Stimulated activated CD4-positive, alpha-beta T cell treated with anti-CD3 and anti-CD28 coated beads, TNF-alpha, amount 100 ng/mL, for 24 hours (primary cell): ENCODE measurements around the gene CXCR5.

Experiments
- DNase-seq, 3 experiments: peaks; one replicate each; pipeline ENCODE4 v3.0.0-alpha.2; 2020; ENCODE audit warnings: low read depth in 3 of 3

Gene CXCR5

GRCh38 chr11:118912742-118913410 lies 29.2 kb downstream of the CXCR5 start:
- DNase-seq: no peak

DNA sequence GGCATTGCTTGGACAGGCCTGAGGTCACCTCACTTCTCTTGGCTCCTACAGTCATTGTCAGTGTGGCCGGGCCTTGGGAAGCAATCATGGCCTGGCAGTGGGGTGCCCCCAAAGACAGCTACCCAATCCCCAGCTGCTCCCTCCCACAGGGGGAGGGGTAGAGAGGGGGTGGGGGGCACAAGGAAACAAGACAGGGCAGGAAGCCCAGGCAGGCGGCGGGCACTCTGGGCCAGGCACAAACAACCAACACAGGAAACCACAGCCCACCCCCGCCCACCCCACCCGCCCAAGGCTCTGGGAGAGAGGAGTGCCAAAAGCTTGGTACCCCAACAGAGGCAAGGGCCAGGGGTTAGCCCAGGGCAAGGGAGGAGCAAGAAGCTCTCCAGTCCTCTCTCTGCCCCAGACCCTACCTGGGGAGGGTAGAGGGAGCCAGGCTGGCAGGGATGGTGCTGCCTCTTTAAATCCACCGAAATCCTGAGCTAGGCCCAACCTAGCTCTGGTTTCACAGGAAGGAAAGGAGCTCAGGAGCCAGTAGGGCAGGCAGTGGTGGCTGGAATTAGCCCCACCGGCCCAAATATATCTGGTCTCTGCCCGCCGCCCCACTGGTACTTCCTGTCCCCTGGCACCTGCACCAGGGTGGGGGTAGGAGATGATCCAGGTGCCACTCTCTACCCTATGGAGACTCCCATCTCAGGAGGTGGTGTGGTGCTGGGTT lies 29.9 kb downstream of the CXCR5 start:
- DNase-seq: no peak

GRCh38 chr11:118914178-118914918 lies 30.7 kb downstream of the CXCR5 start:
- peak in 1 of 3 experiments; percentile 71 for DNase-seq

DNA sequence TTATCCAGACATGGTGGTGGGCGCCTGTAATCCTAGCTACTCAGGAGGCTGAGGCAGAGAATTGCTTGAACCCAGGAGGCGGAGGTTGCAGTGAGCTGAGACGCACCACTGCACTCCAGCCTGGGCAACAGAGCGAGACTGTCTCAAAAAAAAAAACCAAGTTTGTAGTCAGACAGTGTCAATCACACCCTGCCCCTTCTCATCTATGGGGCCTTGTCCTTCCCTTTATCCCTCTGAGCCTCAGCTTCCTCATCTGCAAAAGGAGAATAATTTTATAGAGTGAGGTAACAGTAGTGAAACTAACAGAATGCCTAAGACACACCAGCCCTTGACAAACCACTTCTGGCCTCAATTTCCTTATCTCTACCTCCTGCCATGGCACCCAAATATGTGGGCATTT lies 31.3 kb downstream of the CXCR5 start:
- DNase-seq: no peak

- DNase-seq: no peak
These were observed 31.7 kb downstream of the CXCR5 start for GRCh38 chr11:118915396-118915795.

DNA sequence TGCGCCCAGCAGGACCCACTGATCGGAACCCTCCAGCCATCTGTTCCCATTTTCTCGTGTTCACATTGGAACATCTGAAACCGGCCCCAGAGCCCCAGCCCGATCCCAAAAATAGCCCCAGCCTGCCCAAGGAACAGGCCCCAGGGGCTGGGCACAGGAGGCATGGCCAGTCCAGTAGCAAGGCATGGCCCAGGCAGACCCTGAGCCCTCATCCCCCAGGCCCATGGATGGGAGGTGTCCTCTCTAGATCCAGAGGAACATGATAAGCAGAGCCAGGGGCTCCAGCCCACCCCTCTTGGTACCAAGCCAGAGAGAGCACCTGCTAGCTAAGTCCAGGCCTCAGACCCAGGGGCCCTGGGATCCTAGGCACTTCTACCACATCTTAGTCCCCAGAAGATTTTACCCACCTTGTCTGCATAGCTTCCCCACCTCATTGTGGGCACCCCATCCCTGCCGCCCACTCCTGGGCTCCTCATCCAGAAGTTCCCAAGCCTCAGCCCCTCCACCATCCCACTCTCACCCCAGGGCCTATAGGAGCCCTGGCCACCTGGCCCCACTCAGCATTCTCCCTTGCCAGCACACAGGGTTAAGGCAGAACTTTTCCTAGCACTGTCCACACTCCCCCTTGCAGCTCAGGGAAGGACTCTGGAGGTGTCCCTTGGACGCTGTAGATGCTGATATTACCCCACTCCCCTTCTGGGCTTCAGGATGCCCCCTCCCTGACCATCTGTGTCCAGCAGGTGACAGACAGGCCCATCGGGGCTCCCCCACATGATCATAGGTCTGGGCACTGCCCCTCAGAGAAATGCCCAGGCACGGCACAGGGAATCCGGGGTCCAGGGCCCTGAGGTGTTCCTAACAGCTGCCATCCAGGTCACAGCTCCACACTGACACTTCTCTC lies 32.5 kb downstream of the CXCR5 start:
- no peak for DNase-seq

- no peak for DNase-seq
These were observed 33.2 kb downstream of the CXCR5 start for GRCh38 chr11:118916842-118917388.

GRCh38 chr11:118917481-118918127 lies 33.9 kb downstream of the CXCR5 start:
- no peak for DNase-seq

GRCh38 chr11:118918128-118918685 lies 34.5 kb downstream of the CXCR5 start:
- DNase-seq: no peak

DNA sequence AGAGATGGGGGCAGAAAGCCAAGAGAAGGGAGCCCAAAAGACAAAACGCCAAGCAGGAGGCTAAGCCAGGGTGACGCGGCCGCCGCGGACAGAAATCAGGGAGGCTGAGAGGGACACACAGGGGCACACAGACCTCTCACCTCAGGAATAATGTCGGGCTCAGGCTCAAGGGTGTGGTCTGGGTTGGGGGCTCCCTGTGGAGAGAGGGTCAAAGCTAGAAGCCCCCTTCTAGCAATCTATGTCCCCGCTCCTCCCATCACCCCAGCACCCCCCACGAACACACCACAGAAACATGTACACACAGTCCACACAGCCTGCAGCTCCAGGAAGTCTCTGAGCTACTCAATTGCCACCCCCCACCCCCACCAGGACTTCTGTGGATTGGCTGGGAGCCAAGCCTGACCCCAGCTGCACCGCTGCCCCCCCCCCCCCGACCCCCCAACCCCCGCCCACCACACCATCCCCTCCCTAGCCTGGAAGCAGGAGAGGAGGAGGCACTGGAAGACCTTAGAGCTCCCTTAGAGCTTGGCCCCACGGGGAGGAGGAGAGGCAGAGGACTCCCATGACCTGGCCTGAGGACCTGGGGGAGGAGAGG lies 35.1 kb downstream of the CXCR5 start:
- no peak for DNase-seq

DNA sequence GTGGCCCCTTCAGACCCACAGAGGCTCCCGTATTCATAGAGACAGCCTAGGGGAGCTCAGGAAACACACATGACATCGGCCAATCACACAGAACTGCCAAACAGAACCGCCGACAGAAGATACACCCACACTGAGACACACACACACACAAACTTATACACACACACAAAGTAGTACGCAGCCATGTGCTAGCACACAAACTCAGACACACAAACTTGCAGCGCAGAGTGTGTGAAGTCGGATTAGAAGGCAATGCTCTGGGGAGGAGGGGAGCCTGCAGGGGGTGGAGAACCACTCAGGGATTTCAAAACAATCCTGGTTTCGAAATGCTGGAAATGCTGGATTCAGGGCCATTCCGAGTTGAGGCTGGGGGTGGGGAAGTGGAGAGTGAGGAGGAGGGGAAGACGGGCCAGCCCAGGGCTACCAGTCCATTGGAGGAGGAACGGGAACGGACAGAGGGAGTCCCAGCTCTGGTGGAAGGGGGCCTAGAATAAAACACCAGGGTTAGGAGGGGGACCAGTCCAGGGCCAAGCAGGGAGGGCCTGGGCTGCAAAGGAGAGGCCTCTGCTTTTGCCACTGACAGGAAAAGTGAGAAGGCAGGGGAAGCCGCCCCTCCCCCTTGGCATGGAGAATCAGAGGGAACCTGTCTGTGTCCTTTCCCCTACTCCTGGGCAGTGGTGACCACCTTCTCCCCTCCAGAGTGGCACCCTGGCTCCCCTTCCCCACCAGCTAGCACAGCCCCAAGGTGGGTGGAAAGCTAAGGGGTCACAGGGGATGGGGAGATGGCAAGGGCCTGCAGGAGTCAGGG lies 37.6 kb downstream of the CXCR5 start:
- DNase-seq: no peak

DNA sequence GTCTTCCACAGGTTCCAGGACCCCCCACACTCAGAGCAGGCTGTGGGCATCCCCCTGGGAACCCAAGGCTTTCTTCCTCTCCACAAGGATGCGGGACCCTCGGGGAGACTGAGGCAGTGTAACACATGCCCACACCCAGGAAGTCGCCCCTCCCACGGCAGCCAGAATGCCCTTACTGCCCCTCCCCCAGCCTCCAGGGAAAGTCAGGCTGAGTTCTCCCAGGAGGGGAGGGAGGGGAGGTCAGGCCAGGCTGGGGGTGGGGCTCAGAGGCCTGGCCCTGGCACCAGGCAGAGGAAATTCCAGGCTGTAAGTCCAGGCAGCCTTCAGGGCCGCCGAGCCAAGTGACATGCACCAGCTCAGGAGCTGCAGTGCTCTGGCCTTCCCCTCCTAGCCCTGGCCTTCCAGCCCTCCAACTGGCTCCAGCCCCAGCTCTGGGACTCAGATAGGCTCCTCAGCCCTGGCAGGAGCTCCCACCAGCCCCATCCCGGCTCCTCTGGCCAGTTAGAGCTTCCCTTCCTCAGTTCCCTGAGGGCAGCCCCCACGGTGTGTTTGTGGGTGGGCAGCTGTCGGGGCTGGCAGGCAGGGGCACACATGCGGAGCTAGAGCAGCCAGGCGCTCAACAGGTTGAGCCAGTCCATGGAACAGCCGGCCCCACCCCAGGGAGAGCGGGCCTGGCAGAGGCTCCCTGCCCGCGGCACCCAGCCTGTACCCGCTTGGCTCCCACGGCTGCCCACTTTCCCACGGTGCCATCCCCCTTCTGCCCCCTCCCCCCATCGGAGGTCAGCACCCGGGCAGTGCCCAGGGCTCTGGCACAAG lies 38.4 kb downstream of the CXCR5 start:
- no peak for DNase-seq

GRCh38 chr11:118922745-118923627 lies 39.3 kb downstream of the CXCR5 start:
- DNase-seq: no peak

DNA sequence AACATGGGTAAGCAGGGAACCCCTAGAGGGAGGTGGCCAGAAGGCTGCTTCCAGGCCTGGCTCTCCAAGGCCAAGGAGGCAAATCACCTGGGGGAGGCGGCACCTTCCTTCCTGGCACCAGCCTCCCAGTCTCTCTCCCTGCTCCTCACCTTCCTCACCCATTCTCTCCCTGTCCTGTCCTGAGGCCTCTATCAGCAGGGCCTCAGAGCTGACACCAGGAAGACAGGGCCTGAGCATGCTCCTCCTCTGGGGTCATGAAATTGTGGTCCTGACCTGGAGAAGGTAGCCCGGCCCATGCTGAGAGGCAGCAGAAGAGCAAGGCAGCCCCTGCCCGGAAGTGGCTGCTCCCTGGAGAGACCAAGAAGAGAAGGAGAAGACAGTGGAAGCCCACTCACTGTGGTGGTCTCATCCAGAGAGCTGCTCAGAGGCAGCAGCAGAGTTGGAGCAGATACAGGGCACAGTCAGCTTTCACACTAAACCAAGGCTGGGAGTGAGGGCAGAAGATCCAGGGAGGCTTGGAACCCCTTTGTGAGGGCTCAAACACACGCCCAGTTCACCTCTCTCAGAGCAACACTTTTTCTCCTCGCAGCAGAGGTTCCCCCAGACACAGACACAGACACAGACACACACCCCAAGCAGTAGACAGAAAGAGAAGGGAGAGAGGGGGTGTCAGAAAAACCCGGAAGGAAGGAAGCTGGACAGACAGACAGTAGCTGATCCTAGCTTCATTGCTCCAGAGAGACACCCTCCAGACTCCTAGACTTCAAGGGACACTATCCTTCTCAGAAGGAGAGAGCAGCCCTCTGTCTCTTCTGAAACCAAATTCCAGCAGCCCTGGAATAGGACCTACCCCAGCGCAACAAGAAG lies 40.3 kb downstream of the CXCR5 start:
- no peak for DNase-seq

DNA sequence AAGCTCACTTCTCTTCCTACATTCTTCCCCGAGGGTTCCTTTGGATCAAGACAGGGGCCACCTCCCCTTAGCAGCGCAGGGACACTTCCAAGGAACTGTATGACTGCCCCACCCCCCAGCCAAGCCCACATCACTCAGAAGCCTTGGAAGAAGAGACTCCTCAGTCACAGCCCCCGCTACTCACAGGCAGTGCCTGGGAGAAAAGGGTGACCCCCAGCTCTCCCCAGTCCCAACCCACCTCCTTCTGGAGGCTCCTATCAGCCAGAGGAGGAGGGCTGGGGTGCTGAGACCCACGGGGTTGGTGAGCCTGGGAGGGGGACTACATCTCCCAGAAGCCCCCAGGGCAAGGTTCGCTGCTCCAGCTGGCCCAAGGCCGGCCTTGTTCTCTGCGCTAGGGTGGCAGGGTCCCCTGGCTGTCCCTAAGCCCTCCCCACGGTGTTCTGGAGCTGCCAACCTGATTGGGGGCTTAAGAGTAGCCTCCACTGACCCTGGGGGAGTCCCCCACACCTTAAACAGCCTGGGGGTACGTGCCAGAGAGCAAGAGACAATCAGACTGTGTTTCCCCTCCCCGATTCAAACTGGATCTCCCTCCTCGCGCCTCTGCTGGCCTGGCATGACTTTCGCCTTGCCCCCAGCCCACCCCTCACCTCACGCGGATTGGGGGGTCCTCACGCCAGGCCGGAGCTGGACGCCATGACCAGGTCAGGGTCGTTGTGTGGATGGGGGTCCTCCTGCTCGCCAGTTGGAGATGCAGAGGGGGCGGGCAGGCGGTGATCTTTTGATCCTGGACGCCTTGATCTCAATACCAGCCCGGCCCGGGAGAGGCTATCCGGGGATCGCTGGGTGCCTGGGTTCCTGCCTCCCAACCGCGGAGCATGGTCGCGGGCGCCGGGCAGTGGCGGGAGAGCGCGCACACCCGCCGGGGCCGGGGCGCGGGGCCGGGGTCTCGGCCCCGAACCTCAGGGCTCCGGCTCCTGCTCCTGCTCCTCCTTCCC lies 41.2 kb downstream of the CXCR5 start:
- DNase-seq: no peak
